Thymus (tissue), 11 donors: ENCODE measurements around the gene EIF4B. TPM values are rescaled to one million over a fixed set of nuclear protein-coding genes. Genes with fewer than 3 reads are reported as not detected.

Experiments
- DNase-seq, 9 donors: peaks; one replicate each; pipeline ENCODE4 v3.0.0-alpha.2; 2013; ENCODE audit warnings: low spot score in 9 of 9, low read depth in 6 of 9, missing footprints in 1 of 9
- H3K27ac ChIP-seq, 2 donors: one replicate each; pipeline ENCODE4 v1.5.1; 2013; ENCODE audit warnings: control low read depth in 1 of 2, low read depth in 1 of 2, low read length in 1 of 2, mild to moderate bottlenecking in 1 of 2, moderate library complexity in 1 of 2
- H3K27me3 ChIP-seq, 2 donors: one replicate each; pipeline ENCODE4 v1.5.1; 2013; ENCODE audit warnings: low read length in 1 of 2; ENCODE audit not compliant: control insufficient read depth in 2 of 2, insufficient read depth in 1 of 2
- H3K36me3 ChIP-seq, 2 donors: one replicate each; pipeline ENCODE4 v1.5.1; 2013; ENCODE audit warnings: low read length in 1 of 2, mild to moderate bottlenecking in 1 of 2, moderate library complexity in 1 of 2; ENCODE audit not compliant: control insufficient read depth in 2 of 2, insufficient read depth in 2 of 2
- H3K4me1 ChIP-seq, 2 donors: one replicate each; pipeline ENCODE4 v1.5.1; 2013; ENCODE audit warnings: low read length in 2 of 2; ENCODE audit not compliant: control insufficient read depth in 2 of 2, insufficient read depth in 2 of 2
- H3K4me3 ChIP-seq, 2 donors: one replicate each; pipeline ENCODE4 v1.5.1; 2013; ENCODE audit warnings: low read length in 2 of 2, control low read depth in 1 of 2, mild to moderate bottlenecking in 1 of 2
- H3K9me3 ChIP-seq, 2 donors: one replicate each; pipeline ENCODE4 v1.5.1; 2013; ENCODE audit warnings: low read length in 1 of 2, mild to moderate bottlenecking in 1 of 2; ENCODE audit not compliant: control insufficient read depth in 2 of 2, insufficient read depth in 1 of 2
- WGBS: extraction: QIAGEN DNeasy Blood & Tissue Kit; methylation state at CpG from one replicate; pipeline ENCODE4 v1.1.7; 2013; 5-methylcytosine and 5-hydroxymethylcytosine counted together
- polyA plus RNA-seq: library from polyadenylated mRNA; stranded (reverse); fragments of 200-250 nt; gene quantifications from one replicate; pipeline ENCODE4 v1.2.3, GENCODE V29; 2013
- total RNA-seq: library from RNA; stranded (reverse); fragments of 120-200 nt; gene quantifications from one replicate; pipeline ENCODE4 v1.2.4, GENCODE V29; 2013
- donor health status: healthy.

The EIF4B gene
- total and polyA plus RNA-seq, 2 donors, result 148 to 432 TPM

DNA sequence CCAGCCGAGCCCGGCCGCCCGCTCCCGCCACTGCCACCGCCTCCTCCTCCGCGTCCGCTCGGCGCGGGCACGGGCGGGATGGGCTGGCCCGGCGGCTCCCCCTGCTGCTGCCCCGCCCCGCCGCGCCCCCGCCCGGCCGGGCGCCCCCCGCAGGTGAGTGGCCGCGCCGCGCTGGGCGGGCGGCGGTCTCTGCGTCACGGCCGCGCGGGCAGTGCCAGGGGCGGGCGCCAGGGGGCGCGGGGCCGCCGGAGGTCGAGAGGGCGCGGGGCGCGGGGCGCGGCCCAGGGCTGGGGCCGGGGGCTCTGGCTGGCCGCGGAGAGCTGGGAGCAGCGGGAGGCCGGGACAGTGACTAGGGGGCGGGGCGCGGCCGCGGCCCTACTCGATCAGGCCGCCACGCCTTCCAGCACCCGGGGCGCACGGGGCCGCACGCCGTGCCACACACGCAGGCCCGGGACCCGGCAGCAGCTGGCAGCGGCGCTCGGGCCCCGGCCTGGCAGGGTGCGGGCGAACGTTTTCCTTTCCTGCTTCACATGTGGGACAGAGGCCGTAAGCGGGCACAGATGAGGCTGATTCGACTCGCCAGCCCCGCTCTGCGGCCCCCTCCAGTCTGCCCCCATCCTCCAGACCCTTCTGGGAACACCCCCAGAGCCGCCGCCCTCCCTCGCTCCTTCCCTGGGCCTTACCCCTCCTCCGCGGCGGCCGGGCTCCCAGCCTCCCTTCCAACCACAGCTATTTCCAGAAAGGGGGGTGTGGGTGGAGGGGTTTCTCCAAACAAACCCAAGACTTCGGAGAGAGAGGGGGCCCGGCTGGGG, 41.2 kb downstream of the EIF4B start:
- WGBS, result 4% methylated on average over 94 of the region's 94 CpGs
- peak overlapping the region; percentile 56 to 70 for H3K4me3 ChIP-seq
- DNase-seq, result peak in 5 of 9 donors; percentile 22 to 64 (median 48)
- H3K27me3 ChIP-seq, result peaks cover 0 to 37% of the 10 kb centered on the region in 2 donors
- peaks cover 0 to 5% of the 10 kb centered on the region in 2 donors for H3K36me3 ChIP-seq
- H3K27ac ChIP-seq, result peak overlapping the region; percentile 44 to 67
- H3K4me1 ChIP-seq, result peaks cover 6 to 43% of the 10 kb centered on the region in 2 donors
- H3K9me3 ChIP-seq, result no peaks in the 10 kb centered on the region

DNA sequence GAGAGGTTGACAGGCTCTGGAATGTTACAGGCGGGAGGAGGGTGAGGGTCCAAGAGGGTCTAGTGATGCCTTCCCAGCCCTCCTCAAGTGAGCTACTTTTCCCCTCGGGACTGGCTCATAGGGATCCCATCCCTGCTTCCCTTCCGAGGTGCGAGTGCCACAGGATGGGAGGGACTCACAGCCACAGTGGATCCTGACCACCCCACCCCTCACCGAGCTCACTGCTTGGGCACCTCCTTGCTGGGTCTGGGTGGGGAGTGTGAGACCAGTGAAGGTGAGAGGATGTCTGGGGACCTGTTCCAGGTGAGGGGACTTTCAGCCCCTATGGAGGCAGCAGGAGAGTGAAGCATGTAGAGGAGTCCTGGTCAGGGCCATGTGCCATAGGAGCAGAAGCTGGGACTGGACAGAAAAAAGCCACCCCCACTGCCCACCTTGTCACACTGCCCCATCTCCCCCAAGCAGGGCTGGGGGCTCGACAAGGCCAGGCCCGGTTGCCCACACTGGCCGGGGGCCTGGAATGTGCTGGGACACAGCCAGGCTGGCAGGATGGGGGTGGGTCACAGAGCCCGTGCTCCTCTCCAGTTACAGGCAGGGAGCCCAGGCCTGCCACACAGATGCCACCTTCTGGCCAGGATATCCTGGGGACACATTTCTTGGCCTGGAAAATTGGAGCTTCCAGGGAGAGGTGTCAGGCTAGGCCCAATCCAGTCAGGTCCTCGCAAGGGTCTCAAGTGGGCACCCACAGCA, 42.0 kb downstream of the EIF4B start:
- Histone ChIP-seq H3K9me3 (no peaks in the 10 kb centered on the region), H3K36me3 (no peaks in the 10 kb centered on the region), H3K27me3 (peaks cover 0 to 37% of the 10 kb centered on the region in 2 donors), H3K4me3 (peak overlapping the region; percentile 22 to 70), H3K4me1 (peaks cover 6 to 43% of the 10 kb centered on the region in 2 donors), H3K27ac (peak overlapping the region; percentile 44 to 67)
- WGBS, result 90% methylated on average over 10 of the region's 10 CpGs
- DNase-seq, result no peak

DNA sequence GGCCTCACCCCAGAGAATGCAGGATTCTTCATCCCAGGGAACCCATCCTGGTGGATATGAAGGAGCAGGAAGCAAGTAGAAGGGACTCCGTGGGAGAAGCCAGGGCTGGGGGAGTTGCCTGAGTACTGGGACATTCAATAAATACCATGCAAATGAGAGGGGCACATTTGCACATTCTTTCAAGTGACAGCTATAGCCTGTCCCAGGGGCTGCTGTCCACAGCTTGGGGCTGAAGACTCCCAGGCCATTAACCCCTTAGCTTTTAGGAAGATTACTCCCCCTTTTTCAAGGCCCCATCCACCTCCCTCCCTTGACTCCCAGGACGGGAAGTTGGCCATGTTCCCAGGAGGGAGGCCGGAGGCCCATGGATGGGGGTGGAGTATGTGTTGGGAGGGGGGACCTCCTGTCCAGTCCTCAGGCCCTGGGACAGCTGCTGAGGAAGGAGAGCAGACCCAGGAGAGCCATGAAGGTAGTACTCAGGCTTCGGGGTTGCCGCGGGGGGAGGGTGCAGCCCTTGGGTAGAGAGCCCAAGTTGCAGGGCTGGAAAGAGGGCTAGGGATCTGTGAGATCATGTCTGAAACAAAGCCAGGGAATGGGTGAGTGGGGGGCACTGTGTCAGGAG, 42.6 kb downstream of the EIF4B start:
- WGBS, result 94% methylated on average over 6 of the region's 6 CpGs
- Histone ChIP-seq H3K27ac (peak overlapping the region; percentile 67 to 68), H3K4me3 (no peak overlapping the region), H3K27me3 (peaks cover 0 to 40% of the 10 kb centered on the region in 2 donors), H3K9me3 (no peaks in the 10 kb centered on the region), H3K4me1 (peaks cover 6 to 48% of the 10 kb centered on the region in 2 donors), H3K36me3 (no peaks in the 10 kb centered on the region)
- DNase-seq, result no peak

DNA sequence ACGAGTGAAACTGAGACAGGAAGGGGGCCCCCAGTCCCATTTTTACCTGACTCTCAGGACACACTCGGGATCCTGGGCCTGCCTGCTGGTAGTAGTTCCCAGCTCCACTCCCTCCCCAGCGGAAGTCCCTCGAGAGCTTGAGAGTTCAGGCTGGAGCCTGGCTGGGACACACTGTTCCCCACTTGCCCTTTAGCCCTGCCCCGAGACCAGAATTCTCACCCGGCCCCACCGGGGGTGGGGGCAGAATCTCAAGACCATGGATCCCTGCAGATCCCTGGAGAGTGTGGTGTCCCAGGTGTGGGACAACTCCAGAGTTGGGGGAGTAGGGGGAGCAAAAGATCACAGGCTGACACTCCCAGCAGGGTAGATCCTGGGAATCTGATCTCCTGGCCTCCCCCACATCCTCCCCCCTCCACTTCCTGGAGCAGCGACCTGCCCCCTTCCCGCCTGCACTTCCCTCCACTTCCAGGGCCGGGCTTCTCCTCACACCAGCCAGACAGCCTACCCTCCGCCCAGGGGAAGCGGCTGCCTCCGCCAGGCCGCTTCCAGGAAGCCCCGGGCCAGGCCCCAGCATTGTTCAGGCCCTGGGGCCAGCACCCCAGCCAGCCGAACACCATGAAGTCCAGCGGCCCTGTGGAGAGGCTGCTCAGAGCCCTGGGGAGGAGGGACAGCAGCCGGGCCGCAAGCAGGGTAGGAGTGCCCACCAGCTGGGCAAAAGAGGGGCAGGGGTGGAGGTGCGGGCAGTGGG, 43.5 kb downstream of the EIF4B start, which contains the start of gene TNS2:
TNS2 (plus strand) TSS at position 495 of the 748 bp plus-strand sequence; CDS start at position 616, 121 bp downstream.
- DNase-seq, result no peak

DNA sequence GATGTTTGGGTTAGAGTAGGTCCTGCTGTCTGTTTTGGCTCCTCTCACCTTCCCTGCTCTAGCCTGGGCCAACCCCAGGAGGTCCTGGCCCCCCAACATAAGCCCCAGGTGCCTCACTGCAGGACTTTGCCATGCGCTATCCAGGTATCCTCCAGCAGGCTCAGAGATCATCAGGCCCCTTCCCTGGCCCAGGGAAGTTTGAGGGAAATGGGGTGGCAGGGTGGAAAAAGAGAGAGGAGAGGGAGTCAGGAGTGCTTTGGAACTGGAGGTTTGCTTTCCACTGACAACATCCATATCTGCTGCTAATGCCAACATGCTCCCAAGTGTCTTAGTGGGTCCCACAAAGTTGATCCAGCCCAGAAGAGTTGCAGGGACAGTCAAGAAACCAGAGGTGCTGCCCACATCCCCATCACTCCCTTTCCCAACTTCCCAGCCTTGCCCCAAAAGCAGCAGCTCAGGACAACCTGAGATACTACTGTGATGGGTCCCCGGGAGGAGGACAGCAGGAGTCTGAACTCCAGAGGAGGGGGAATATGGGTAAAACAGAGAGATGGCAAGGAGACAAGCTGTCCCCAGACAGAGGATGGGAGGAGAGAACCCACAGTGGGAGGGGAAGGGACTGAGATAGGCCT, 44.3 kb downstream of the EIF4B start:
- no peak overlapping the region for H3K4me3 ChIP-seq
- H3K36me3 ChIP-seq, result no peaks in the 10 kb centered on the region
- peaks cover 0 to 31% of the 10 kb centered on the region in 2 donors for H3K27me3 ChIP-seq
- peaks cover 6 to 54% of the 10 kb centered on the region in 2 donors for H3K4me1 ChIP-seq
- H3K27ac ChIP-seq, result peak overlapping the region; percentile 19 to 77
- WGBS, result 97% methylated on average over 2 of the region's 2 CpGs
- no peak for DNase-seq
- H3K9me3 ChIP-seq, result no peaks in the 10 kb centered on the region

More for the DNA sequence above, 43.5 kb downstream of the EIF4B start, which contains the start of gene TNS2:
- Histone ChIP-seq H3K27ac (peak within 1 kb of the TSS; percentile 67 to 77), H3K9me3 (no peaks in the 10 kb centered on the region), H3K27me3 (peaks cover 0 to 37% of the 10 kb centered on the region in 2 donors), H3K4me3 (peak within 1 kb of the TSS in 1 of 2 donors; percentile 4), H3K4me1 (peaks cover 6 to 54% of the 10 kb centered on the region in 2 donors), H3K36me3 (no peaks in the 10 kb centered on the region)
- WGBS, result 82% methylated on average over 20 of the region's 20 CpGs

DNA sequence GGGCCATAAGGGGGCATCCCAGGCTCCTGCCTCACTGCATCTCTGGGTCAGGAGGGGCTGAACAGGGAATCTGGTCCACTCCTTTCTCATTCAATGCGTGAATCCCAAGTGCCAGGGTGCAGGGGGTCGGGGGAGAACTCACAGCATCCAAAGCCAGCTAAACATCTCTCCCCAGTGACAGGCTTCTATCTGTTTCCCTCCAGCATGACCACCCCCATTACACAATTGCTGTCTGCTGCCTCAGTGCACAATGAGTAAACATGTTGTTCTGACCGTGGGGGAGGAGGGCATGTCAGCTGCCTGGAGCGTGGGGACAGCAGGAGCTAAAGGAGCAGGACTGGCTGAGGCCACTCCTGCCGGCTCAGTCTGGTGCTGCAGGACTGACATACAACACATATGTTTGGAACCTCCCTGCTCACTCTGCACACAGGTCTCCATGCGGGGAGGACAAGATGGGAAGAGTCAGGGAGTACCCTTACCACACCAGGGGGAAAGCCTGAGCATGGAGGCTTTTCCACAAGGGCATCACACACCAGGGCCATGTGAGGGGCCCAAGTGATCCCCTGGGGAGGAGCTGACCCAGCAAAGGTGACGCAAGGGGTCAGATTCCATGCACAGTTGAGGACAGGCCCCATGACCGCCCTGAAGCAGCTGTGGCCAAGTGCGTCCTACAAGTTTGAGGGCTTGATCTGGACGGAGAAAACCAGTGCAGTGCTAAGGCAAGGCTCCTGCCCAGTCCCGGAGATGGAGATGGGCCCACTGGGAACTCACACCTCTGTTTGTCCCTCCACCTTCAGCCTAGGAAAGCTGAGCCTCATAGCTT, 45.0 kb downstream of the EIF4B start:
- no peak for DNase-seq
- H3K4me1 ChIP-seq, result peaks cover 6 to 47% of the 10 kb centered on the region in 2 donors
- no peaks in the 10 kb centered on the region for H3K36me3 ChIP-seq
- peak overlapping the region in 1 of 2 donors; percentile 26 for H3K27ac ChIP-seq
- H3K4me3 ChIP-seq, result no peak overlapping the region
- no peaks in the 10 kb centered on the region for H3K9me3 ChIP-seq
- peaks cover 0 to 24% of the 10 kb centered on the region in 2 donors for H3K27me3 ChIP-seq
- 87% methylated on average over 11 of the region's 11 CpGs for WGBS

DNA sequence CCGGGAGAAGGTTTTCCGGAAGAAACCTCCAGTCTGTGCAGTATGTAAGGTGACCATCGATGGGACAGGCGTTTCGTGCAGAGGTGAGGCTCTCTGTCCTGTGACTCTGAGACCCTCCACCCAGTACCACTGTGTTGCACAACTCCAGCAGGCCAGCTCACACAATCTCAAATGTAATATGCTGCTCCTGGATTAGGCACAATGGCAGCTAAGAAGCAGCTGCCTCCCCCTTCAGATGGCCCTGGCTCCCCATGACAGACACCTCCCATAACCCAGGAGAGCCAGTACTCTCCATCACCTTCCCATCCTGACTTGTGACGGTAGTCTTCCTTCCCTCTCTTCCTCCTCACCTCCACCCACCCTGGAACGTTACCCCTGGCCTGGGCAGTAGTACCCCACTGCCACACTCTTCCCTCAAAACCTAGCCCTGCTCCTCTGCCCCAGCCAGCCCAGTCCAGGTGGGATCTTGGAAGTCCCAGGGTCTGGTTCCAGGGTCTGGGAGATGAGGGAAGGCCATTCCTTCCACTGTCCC, 45.7 kb downstream of the EIF4B start:
- Histone ChIP-seq H3K27me3 (peaks cover 0 to 17% of the 10 kb centered on the region in 2 donors), H3K9me3 (no peaks in the 10 kb centered on the region), H3K36me3 (no peaks in the 10 kb centered on the region), H3K27ac (no peak overlapping the region), H3K4me3 (no peak overlapping the region), H3K4me1 (peaks cover 4 to 41% of the 10 kb centered on the region in 2 donors)
- 93% methylated on average over 7 of the region's 7 CpGs for WGBS
- DNase-seq, result no peak
